ENCODE data around the gene MLF1.

MLF1 gene

DNA sequence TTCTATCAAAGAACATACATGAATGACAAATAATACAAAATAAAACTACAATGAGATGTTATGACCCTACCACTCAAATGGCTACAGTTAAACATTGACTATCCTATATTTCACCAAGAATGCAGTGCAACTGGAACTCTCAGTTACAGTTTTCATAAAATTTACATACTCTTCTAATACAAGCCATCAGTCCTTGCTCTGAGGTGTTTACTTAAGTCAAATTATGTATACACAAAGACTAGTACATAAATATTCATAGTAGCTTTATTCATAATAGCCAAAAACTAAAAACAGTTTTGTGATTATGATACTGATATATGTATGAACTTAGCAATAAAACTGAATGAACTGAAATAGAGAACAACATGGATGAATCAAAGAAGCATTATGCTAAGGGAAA is 19.2 kb downstream of the MLF1 start:
- DNase-seq = no peak

DNA sequence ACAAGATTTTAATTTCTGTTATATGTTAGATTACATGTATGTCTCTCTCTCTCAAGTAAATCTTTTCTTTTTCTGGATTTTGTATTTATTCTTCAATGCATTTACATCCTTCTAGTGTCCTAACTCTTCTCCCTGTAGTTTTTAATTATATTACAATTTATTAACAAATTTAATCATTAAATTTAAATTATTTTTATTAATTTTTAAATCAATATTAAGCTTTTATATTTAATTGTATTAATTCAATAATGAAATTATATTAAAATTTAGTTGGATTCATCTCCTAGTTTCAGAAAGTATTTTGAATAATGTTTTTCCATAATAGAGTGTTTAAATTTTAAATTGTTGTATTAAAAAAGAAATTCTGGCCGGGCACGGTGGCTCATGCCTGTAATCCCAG is 29.8 kb downstream of the MLF1 start:
- no peak for DNase-seq

DNA sequence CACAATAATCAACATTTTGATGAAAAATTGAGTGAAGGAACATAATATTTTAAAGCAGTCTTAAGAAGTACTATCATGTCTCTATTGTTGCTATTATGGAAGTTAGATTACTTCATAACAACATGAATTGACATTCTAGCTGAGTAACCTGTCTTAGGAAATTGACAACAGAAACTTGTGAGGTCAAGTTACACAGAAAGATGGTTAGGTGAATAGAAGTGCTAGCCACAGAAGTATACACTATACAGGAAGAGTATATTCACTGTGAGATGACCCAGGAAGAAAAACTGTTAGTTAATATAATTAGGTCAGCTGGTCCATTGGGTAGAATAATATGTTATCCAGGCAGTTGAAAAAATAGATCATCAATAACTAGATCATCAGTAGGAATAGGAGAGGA is 31.2 kb downstream of the MLF1 start:
- DNase-seq = no peak

DNA sequence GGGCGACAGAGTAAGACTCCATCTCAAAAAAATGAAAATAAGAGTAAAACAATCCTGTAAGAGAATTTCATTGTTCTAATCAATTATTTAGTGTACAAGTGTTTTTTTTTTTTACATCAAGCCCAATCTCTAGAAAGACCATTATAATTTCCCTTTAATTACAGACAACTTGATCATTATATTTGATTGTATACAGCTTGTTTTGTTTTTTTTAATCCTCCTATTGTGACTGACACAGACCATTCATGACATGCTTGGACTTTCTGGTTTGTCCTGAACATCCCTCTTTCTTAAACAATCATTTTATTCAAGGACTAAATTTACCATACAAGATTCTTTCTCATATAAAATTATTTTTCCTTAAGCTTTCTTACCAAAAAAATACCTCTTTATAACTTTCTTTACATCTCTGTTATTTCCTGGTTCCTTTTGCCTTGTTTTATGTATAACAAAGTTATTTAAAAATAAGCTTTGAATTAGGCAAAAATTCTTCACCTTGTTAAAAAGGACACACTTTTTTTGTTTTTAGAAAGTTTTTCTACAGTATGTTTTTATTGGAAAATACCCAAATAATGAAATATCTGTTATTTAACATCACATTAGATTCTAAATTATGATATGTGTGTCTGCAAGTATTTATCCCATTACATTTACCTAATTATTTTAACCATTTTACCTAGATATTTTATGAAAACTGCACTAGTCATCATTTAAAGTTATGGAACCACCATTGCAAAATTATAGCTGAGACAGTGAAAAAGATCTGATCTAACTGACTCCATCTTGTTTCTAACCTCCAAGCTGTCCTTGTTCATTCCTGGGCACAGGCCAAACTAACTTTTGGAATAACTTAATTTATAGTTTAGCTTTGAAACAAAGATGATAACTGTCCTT is 47.2 kb downstream of the MLF1 start:
- no peak for DNase-seq

DNA sequence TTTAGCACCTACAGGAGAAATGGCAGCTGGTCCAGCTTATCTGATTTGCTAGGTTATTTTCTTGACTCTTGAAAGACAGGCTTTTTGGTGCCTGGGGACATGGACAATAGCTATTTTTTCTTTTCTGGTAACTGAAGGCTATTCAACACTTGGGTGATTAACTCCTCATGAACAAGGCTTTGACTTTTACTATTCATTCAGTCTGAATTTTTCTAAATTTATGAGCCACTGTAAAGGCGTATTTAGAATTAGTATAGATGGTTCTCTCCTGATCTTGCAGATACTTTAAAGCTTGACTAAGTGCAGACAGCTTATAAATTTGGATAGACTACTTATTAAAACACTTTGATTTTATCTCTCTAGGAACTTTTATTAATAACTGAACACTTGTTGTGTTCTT is 54.9 kb downstream of the MLF1 start:
- no peak for DNase-seq

DNA sequence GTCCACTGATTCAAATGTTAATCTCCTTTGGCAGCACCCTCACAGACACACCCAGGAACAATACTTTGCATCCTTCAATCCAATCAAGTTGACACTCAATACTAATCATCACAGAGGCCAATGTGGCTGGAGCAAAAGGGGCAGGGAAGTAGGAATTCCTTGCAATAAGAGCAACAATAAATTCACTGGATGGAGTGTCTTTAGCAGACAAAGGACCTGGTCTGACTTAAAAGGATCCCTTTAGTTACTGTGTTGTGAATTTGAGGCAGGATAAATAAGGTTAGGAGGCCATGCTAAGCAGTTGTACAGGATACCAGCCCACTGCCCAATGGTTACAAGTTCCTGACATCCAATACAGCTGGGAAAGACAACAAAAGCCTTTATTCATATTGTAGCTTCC is 61.0 kb downstream of the MLF1 start:
- DNase-seq = no peak

DNA sequence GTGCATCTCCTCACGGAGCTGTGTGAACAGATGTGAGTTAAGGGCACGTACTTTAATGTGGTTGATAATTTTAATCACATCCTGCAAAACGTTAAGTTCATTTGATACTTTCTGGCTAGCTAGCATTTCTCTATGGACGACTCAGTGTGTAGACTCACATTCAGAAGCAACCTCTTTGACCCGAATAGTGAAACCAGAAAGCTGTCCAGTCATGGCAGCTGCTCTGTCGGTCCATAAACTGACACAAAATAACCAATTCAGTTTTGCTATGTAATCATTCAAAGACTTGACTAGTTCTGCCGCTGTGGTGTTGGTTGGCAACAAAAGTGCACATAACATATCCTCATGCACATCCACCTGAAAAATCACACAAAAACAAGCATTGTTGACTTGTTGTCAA is 69.7 kb downstream of the MLF1 start:
- no peak for DNase-seq

DNA sequence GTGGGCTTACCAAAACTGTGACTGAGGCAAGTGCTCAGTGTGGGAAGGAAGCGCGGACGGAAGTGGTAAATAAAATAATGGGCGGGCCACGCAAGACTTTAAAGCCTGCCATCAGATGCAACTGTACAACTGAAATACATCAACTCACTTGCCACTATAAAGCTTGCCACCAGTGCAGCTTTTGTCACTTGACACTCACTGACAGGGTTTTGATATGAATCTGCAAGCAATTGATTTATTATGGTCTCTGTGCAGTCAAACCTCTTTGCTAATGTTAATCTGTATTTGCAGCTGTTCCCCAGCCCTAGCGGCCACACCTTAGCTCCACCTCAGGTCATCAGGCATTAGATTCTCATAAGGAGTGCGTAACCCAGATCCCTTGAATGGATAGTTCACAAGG is 71.0 kb downstream of the MLF1 start:
- DNase-seq = no peak

DNA sequence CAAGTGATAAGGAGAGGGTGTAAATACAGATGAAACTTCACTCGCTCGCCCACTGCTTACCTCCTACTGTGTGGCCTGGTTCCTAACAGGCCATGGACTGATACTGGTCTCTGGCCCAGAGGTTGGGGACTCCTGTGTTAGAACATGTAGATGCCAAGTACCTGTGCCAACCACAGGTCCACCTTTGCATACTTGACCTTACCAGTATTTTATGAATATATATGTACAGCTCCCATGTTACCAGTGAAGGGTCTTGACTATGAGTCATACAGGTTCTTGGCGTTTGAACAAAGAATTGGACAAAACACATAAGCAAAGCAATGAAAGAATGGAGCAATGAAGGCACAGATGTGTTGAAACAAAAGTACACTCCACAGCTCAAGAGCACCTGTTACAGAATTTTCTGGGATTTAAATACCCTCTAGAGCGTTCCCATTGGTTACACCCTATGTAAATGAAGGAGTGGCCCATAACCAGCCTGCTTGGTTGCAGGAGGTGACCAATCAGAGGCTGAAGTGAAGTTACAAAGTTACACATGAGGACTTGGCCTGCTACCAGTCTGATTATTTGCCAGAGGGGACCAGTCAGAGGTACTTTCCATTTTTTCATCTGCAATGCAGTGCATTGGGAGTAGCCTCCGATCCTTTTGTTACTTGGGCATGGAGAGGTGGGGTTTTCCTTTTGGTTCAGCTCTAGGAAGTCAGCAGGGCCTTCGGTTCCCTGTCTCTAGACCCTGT is 71.6 kb downstream of the MLF1 start:
- DNase-seq = no peak

DNA sequence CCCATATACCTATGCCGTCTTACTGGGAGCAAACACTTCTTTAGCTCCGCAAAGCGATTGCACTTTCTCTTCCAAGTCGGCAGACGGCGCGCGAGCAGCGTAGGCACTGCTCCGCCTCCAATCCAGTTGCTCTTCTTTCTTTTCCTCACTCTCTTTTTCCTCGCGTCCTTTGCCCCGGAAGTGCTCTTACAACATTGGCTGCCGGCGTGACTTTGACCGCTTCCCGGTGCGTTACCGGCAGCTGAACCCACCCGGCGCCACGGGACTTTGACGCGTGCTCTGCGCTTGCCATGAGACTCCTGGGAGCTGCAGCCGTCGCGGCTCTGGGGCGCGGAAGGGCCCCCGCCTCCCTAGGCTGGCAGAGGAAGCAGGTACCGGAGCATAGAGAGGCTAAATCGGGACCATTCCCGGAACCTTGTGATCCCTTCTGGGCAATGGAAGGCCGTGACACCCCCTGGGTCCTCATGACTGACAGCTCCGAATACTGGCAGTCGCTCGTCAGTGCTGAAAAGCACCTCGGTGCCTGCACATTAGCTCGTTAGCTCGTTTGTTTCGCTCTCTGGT is 73.4 kb downstream of the MLF1 start, which contains the start of gene GFM1:
TSS of gene GFM1 (plus strand) at position 183 of the 564 bp plus-strand sequence. CDS start at position 291, 108 bp downstream.
- DNase-seq = peak; percentile 93

DNA sequence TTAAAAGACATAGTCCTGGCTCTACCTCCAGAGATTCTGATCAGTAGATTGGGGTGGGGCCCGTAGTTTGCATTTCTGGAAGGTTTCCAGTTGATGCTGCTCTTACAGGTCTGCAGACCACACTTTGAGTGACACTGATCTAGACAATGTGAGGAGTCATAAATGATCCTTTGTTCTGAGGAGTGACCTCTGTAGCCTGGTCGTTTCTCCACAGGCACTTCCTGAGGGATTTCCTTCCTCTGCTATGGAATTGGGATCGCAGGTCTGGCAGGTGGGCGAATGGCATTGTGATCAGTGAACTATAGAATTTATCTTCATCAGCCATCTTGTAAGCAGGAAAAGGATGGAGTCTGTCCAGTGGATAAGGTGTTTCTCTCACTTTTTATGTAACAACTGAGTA is 78.8 kb downstream of the MLF1 start:
- no peak for DNase-seq

DNA sequence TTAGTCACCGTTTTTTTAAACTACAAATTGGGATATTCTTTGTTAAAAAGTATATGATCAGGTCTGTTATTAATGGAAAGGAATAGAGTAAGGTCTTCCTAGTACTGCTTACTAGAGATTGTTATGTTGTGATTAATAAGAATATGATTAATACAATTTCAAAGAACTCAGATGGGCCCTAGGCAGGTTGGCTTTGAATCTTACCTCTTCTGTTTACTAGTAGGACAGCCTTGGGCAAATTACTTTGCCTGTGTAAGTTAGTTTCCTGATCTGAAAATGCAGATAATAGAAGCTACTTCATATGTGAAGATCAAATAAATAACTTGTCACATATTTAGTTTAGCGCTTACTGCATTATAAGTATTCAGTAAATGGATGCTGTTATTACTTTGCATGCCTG is 80.2 kb downstream of the MLF1 start:
- no peak for DNase-seq

DNA sequence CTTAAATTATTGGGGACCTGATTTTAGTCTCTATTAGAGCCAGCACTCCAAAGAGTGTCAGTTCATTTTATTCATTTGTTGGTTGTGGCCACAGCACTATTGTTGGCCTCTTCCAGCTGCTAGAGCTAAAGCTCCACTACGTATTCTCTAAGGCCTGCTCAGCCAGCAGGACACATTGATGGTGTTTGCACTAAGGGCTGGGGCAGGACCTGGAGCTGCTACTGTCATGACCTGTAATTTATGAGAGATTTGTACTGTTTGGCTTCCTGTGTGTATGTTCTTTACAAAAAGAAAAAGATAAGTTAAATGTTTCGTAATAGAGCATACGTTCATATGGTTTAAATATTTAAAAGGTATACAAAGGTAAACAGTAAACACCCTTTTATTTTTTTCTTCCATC is 81.5 kb downstream of the MLF1 start:
- no peak for DNase-seq

Data from NCI-H510A (cell line).